B cell (primary cell): ENCODE measurements around the gene TYSND1.
"Not testable (repeated sequence)": the region's sequence is repeated elsewhere in the genome, so short reads cannot be mapped to it uniquely, and the experiment has no call there.

Experiments used
- EZH2 ChIP-seq: IDR thresholded peaks from 2 replicates; pipeline ENCODE4 v1.6.1; 2012; ENCODE audit warnings: borderline replicate concordance, low read depth, mild to moderate bottlenecking, moderate library complexity, low read length; ENCODE audit not compliant: insufficient read depth, poor library complexity, severe bottlenecking
- TF ChIP-seq, protein P1 (sequence below): fragments of 200-600 bp; IDR thresholded peaks from one replicate; pipeline ENCODE4 v1.8.0; 2022; ENCODE audit warnings: antibody characterized with exemption, mild to moderate bottlenecking

- TF ChIP-seq, protein P1, sequence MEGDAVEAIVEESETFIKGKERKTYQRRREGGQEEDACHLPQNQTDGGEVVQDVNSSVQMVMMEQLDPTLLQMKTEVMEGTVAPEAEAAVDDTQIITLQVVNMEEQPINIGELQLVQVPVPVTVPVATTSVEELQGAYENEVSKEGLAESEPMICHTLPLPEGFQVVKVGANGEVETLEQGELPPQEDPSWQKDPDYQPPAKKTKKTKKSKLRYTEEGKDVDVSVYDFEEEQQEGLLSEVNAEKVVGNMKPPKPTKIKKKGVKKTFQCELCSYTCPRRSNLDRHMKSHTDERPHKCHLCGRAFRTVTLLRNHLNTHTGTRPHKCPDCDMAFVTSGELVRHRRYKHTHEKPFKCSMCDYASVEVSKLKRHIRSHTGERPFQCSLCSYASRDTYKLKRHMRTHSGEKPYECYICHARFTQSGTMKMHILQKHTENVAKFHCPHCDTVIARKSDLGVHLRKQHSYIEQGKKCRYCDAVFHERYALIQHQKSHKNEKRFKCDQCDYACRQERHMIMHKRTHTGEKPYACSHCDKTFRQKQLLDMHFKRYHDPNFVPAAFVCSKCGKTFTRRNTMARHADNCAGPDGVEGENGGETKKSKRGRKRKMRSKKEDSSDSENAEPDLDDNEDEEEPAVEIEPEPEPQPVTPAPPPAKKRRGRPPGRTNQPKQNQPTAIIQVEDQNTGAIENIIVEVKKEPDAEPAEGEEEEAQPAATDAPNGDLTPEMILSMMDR = not testable (repeated sequence)
- not testable (repeated sequence) for TF ChIP-seq EZH2
Observed at GRCh38 chr10:70159366-70159765, 12.9 kb upstream of the TYSND1 start.
